SK-N-MC (cell line): ENCODE measurements around the gene OLIG3.

ENCODE experiments used
- DNase-seq: peaks from one replicate; pipeline ENCODE4 v3.0.0-alpha.2; 2011; ENCODE audit warnings: low read depth, low spot score
- H3K27ac ChIP-seq: fragments of 200-600 bp; sonication (generic); 2 replicates; pipeline ENCODE4 v1.5.1; 2016; ENCODE audit warnings: mixed run types
- H3K36me3 ChIP-seq: fragments of 200-600 bp; sonication (generic); 2 replicates; pipeline ENCODE4 v1.6.1; 2017; ENCODE audit warnings: antibody characterized with exemption, low read length, mixed read lengths; ENCODE audit not compliant: insufficient read depth
- H3K4me3 ChIP-seq: fragments of 200-600 bp; sonication (generic); 2 replicates; pipeline ENCODE4 v1.5.1; 2016
- H3K9ac ChIP-seq: fragments of 200-600 bp; sonication (generic); 2 replicates; pipeline ENCODE4 v1.8.0; 2017; ENCODE audit warnings: mixed run types, mixed read lengths; ENCODE audit not compliant: insufficient read length
- H3K9me3 ChIP-seq: fragments of 200-600 bp; sonication (generic); 2 replicates; pipeline ENCODE4 v1.6.1; 2017; ENCODE audit warnings: low read depth, mild to moderate bottlenecking, antibody characterized with exemption, low read length, moderate library complexity, mixed read lengths
- EZH2 ChIP-seq: fragments of 200-600 bp; sonication (generic); IDR thresholded peaks from one replicate; pipeline ENCODE4 v1.6.1; 2017; ENCODE audit warnings: antibody characterized with exemption
- FOXP2 ChIP-seq: optimal IDR thresholded peaks from 2 replicates; pipeline ENCODE3; 2011; ENCODE audit warnings: mild to moderate bottlenecking, moderate library complexity; ENCODE audit not compliant: insufficient read depth; ENCODE audit errors: extremely low read length, control extremely low read depth
- POLR2AphosphoS5 ChIP-seq: IDR thresholded peaks from 2 replicates; pipeline ENCODE4 v1.6.1; 2012; ENCODE audit warnings: mild to moderate bottlenecking, low read depth, low read length, borderline replicate concordance

Gene OLIG3

DNA sequence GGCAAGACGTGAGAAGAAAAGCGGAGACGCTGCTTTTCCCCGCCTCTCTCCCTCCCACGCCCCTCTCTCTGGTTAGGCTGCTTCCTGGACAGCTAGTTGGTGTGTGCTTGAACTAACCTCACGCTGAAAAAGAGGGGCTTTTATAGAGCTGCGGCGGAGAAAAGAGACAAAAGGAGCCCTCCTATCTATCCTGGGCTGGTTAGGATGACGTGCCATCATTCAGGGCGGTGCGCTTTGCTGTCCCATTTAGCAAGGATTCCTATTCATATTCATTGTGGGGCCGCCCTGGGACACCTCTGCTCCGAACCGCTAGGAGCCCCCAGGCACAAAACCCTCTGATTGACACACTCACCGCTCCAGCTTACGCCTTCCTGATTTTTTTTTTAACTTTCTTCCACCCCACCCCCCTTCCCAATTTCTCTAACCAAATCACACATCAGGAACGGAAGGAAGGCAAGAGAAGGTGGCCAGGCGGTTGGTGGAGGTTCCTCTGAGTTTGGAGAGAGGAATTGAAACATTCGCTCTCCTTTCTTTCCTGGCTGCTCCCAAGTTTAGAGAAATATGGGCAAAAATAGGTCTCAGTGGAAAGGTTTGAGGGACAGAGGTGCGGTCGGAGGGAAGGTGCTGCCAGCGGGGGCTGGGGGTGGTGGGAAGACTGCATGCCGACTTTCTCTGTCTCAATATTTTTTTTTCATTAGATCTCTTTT is at the start of gene OLIG3:
Gene OLIG3, minus strand, starts transcription at position 114 of the 707 bp plus-strand sequence. CDS start 224 bp downstream, outside the sequence.
- TF ChIP-seq FOXP2 (no peak), EZH2 (peak; percentile 90)
- H3K9me3 ChIP-seq = no peaks in the 10 kb centered on the region
- H3K9ac ChIP-seq = no peak within 1 kb of the TSS

DNA sequence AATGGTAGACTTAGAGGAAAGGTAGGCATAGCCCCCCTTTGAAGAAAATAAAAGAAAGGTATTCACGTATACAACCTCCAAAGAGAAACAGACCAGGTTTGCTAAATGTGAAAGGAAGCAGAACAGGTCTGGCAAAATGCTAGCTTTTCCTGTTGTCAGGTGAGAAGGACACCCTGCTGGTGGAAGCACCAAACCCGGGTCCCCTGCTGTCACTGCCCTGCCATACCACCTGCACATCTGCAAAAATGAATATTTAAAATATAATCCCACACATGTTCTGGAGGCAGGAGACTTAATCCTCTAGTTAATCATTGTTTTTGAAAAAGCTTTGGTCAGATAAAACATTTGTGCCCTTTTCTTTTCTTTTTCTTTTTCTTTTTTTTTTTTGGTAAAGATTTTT is 48.9 kb upstream of the OLIG3 start:
- Histone ChIP-seq H3K36me3 (no peaks in the 10 kb centered on the region), H3K4me3 (no peak overlapping the region), H3K9me3 (no peaks in the 10 kb centered on the region), H3K27ac (no peak overlapping the region), H3K9ac (no peak overlapping the region)
- no peak for DNase-seq
- TF ChIP-seq FOXP2 = no peak
- TF ChIP-seq POLR2AphosphoS5 = no peak
- TF ChIP-seq EZH2 = no peak

More for the DNA sequence above, at the start of gene OLIG3:
- Histone ChIP-seq H3K36me3 (no peaks in the 10 kb centered on the region), H3K27ac (no peak within 1 kb of the TSS), H3K4me3 (peak within 1 kb of the TSS; percentile 74)
- DNase-seq = no peak

DNA sequence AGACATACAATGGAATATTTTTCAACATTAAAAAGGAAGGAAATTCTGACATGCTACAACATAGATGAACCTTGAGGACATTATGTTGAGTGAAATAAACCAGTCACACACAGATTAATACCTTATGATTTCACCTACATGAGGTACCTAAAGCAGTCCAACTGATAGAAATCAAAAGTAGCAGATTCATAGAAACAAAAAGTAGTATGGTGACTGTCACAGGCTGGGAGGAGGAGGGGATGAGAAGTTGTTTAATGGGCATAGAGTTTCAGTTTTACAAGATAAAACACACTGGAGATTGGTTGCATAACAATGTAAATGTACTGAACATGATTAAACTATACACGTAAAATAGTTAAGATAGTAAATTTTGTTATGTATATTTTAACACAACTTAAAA is 48.5 kb upstream of the OLIG3 start:
- no peak for DNase-seq
- no peaks in the 10 kb centered on the region for H3K36me3 ChIP-seq
- no peak overlapping the region for H3K9ac ChIP-seq
- TF ChIP-seq EZH2 (no peak), POLR2AphosphoS5 (no peak), FOXP2 (no peak)
- no peak overlapping the region for H3K4me3 ChIP-seq
- H3K27ac ChIP-seq = no peak overlapping the region
- H3K9me3 ChIP-seq = no peaks in the 10 kb centered on the region

DNA sequence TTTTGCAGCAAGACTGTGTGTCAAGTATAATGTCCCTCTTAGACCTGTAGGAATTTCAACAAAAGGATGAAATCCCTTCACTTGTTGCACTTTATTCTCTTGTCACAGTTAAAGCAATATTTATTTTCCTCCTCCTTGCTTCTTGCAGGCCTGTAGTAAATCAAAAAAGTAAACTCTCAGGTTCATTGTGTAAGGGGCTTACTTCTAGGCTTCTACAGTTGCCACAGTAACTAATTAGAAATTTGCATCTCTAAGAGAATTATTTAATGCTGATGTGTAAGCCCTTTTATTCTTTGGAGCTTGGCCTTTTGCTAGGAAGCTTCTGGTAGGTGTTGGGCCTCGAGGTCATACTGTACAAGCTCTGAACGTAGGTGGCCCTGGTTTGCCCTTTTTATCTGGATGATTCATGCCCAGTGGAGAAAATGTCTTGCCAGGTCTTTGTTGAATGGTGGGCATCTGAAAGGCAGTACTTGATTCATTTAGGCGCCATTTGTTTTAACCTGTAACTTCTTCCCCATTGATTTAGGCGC is 47.4 kb upstream of the OLIG3 start:
- Histone ChIP-seq H3K9ac (no peak overlapping the region), H3K36me3 (no peaks in the 10 kb centered on the region), H3K27ac (no peak overlapping the region), H3K9me3 (no peaks in the 10 kb centered on the region), H3K4me3 (no peak overlapping the region)
- no peak for TF ChIP-seq POLR2AphosphoS5
- TF ChIP-seq EZH2 = no peak
- no peak for TF ChIP-seq FOXP2
- no peak for DNase-seq

DNA sequence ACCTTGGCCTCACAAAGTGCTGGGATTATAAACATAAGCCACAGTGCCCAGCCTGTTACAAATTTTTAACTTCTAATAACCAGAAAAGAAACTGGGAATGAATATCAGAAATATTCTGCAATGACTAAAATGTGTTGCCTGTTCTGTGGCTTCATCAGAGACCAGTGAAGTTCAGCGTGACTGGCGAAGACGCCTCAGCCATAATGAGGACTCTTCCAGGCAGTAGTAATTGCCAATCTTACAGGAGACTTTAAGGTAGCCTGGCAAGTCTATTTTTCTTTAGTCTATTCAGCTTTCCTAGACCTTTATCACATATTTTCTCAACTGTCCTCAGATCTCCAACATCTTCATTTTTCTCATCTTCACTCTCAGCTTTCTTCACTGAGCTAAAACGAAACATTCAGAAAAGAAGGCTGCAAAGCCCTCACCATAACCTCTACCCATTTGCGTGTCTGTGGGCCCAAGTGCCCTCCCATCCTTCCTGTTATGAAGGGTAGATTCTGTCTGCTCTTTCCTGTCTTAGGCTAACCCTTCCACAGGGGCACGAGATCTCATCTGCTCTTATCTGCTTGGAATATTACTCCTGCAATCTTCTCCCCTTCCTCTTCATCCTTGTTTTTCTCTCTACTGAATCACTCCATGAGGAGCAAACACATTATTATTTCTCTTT is 42.0 kb upstream of the OLIG3 start:
- no peaks in the 10 kb centered on the region for H3K36me3 ChIP-seq
- no peak for TF ChIP-seq EZH2
- TF ChIP-seq FOXP2 = no peak
- TF ChIP-seq POLR2AphosphoS5 = no peak
- H3K4me3 ChIP-seq = no peak overlapping the region
- no peaks in the 10 kb centered on the region for H3K9me3 ChIP-seq
- no peak overlapping the region for H3K9ac ChIP-seq
- DNase-seq = no peak
- no peak overlapping the region for H3K27ac ChIP-seq

DNA sequence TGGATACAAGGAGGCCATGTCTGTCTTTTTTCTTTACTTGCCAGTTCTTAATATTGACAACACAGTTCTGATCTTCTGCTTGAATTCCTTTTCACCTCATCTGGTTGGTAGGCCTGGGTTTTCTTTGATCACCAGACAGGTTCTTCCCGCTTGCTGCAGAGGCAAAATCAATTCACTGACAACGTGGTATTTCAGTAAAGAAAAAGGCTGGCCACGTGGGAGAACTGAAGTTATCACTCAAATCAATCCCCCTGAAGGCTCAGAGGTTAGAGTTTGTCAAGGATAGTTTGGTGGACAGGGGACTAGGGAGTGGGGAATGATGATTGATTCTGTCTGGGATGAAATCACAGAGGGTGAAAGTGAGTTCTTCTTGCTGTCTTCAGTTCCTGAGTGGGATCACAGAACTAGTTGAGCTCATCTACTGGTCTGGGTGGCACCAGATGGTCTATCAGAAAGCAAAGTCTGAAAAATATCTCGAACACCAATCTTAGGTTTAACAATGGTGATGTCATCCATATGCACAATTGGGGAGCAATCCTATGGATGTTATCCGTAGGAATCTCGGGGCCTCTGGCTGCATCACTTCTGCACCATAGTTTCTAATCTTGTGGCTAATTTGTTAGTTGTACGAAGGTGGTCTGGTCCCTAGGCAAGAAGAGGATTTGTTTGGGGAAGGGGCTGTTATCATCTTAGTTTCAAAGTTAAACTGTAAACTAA is 37.3 kb upstream of the OLIG3 start:
- H3K27ac ChIP-seq = no peak overlapping the region
- no peak overlapping the region for H3K9ac ChIP-seq
- H3K4me3 ChIP-seq = no peak overlapping the region
- H3K9me3 ChIP-seq = no peaks in the 10 kb centered on the region
- no peak for TF ChIP-seq EZH2
- TF ChIP-seq FOXP2 = no peak
- TF ChIP-seq POLR2AphosphoS5 = no peak
- DNase-seq = no peak
- no peaks in the 10 kb centered on the region for H3K36me3 ChIP-seq

DNA sequence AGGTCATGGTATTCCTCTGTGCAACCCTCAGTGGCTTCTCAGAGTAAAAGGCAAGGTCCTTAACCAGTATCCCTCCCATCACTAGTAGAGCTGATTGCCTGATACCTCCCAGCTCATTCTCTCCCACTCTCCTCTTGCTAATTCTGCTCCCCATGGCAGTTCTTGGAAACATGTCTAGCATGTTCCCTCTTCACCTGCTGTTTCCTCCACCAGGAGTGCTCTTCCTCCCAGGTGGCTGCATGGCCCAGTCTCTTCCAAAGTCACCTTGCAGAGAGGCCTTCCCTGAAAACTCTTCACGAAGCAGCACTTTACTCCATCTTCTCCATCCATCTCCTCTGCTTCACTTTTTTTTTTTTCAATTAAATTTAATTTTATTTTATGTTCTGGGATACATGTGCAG is 36.2 kb upstream of the OLIG3 start:
- Histone ChIP-seq H3K27ac (no peak overlapping the region), H3K4me3 (no peak overlapping the region), H3K9me3 (no peaks in the 10 kb centered on the region), H3K9ac (no peak overlapping the region), H3K36me3 (no peaks in the 10 kb centered on the region)
- DNase-seq = no peak
- TF ChIP-seq FOXP2 = no peak
- no peak for TF ChIP-seq EZH2
- no peak for TF ChIP-seq POLR2AphosphoS5

DNA sequence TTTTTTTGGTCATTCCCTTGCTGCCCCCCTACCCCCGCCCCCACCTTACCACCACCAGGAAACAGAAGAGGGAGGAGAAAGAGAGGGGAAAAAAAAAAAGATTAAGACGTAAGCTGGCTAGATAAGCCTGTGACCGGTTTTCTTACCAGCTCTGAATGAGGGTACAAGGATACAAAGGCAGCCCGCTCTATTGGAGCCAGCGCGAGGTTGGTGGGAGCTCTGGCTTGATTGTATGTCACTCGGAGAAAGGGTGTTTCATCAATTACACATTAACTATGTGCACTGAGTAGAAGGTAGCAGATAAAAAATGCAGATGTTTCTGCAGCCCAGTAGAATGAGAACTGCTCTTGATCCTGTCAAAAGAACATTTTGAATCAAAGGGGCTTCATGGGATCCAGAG is 28.6 kb upstream of the OLIG3 start:
- H3K27ac ChIP-seq = no peak overlapping the region
- no peak overlapping the region for H3K4me3 ChIP-seq
- H3K36me3 ChIP-seq = no peaks in the 10 kb centered on the region
- TF ChIP-seq FOXP2 (no peak), POLR2AphosphoS5 (no peak), EZH2 (no peak)
- no peak overlapping the region for H3K9ac ChIP-seq
- no peak for DNase-seq
- H3K9me3 ChIP-seq = no peaks in the 10 kb centered on the region
